GM19025 (cell line): Measurements from ENCODE around the gene COL6A5.

ENCODE experiments used
- ATAC-seq: cut with Tn5 transposase; IDR thresholded peaks from one replicate; pipeline ENCODE4 v1.9.1; 2021; ENCODE audit warnings: mild to moderate bottlenecking, low read depth, moderate library complexity; ENCODE audit not compliant: unreplicated experiment

Gene COL6A5

DNA sequence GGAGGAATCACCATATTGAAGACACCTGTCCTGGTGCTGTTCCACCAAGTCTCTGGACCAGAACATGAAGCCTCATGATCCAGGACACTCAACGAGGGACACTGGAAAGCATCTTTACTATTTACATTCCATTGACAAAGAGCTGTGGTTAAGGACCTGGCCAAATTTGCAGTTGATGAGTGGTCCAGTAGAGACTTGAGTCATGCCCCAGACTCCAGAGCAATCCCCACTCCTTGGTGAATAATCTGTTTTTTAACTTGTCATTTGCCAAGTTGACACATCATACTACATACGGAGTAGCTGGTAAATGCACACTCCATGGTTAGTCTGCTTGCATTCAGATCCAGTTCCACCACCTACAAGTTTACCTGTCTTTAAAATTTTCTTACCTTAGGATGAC lies 170.3 kb downstream of the COL6A5 start:
- no peak for ATAC-seq

DNA sequence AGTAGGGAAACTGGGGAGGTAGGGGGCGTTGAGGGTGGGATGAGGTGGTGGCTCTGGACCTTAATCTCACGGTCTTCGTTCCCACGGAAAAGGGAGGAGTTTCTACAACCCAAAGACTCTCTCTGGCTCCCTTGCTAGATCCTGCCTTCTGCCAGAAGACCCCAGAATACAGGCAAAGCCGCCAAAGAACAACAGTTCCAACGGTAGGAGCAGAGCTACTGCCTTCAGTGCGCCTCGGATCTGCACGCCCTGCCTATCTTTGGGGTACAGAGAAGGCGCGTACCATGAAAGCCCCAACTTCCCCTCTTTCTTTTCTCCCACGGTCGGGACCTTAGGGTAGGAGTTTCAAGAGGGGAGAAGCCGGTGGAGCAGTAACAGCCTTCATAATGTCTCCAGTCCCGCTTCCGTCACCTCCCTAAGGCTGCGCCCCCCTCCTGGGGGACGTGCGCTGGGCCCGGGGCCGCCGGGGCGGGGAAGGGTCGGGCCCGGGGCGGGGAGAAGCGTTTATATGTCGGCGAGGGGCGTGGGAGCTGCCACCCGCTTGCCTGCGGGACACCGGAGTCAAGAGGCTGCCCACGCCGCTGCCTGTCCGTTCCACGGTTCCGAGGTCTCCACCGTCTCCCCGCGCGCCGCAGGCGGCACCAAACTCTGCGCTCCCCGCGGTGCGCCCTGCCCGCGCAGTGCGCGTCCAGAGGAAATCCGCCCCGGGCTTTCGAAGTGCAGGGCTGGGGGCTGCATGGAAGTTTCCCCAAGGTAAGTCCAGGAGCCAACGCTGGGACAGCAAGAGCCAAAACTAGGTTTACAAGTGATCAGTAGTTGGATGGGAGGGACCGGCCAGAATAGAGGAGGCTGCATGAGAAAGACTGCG lies 171.4 kb downstream of the COL6A5 start, which contains the start of gene COL6A6:
TSS of gene COL6A6 (plus strand) at position 533 of the 868 bp plus-strand sequence. CDS start 43,188 bp downstream, outside the sequence.
- no peak for ATAC-seq

DNA sequence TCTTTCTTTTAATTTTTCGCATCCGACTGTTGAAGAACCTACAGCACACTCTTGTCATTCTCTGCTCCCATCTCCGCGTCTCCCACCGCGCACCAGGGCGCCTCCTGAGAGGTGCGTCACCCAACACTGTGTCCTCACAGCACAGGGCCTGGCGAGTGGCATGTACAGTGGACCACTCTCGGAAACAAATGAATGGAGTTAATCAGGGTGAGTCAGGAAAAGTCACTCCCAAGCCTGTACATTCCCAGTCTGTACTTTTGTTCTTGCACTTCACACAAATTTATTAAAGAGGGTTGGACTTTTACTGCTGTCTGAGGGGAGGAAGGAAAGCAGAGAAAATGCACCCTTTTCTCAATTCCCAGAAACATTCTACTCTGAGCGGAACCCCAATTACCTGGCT lies 172.1 kb downstream of the COL6A5 start:
- ATAC-seq: no peak

DNA sequence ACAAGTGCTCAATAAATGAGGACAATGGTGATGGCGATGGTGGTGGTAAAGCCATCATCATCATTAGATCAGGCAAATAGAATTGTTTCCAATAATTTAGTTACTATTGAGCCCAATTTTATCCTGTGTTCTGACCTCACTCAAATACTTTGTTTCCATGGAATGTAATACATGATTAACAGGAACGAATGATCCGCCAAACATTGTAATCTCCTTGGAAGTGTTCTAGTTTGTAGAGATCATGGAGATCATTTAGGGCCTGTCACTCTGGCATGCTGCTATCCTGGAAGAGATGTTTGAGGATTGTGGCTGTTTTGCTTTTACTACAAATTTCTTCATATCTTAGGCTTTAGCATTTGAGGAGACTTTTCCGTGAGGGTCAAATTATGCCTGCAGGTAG lies 174.3 kb downstream of the COL6A5 start:
- ATAC-seq: no peak

DNA sequence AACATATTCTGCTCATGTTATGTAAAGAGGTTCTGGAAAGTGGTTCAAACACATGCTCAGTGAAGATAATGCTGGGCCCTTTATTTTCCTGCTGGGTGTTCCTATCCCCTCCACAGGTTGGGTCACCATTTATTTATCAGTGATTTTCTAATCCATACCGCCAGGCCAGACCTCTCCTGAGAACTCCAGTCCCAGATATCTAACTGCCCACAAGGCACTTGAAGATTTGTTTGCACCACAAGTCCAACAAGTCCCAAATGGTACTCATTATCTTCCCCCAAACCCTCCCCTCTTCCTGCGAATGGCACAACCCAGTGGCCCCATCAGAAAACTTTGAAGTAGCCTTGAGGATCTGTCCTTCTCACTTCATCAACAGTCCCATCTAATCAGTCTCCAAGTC lies 176.9 kb downstream of the COL6A5 start:
- no peak for ATAC-seq

DNA sequence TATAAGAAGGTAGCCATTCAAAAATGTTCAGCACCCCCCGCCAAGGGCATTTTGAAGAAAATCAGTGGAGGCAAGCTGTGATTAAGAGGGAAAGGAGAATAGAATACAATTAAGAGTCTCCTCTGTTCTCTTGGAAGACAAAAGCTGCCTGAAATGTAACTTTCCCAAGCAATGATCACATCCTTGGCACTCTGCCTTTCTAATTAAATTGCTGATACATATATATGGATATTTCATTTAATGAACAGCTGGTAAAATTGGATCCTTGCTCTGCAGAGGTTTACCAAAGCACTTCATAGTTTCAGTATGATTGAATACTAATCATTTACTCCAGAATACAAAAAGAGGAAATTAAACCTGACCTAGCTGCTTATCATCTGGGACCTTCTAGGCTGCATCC lies 182.0 kb downstream of the COL6A5 start:
- ATAC-seq: no peak

DNA sequence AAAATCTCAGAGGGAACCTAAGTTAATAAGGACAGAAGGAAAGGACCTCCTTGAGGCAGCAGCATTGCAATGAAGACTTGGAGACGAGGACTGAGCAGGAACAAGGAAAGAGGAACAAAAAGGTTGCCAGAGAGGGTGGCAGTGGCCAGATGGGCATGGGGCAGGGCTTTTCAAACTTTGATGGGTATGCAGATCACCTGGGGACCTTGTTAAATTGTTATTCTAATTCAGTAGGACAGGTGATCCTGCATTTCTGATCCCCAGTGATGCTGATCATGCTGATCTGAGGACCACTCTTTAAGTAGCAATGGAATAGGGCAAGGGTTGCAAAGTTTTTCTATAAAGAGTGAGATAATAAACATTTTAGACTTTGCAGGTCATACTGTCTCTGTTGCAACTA lies 182.6 kb downstream of the COL6A5 start:
- ATAC-seq: no peak

DNA sequence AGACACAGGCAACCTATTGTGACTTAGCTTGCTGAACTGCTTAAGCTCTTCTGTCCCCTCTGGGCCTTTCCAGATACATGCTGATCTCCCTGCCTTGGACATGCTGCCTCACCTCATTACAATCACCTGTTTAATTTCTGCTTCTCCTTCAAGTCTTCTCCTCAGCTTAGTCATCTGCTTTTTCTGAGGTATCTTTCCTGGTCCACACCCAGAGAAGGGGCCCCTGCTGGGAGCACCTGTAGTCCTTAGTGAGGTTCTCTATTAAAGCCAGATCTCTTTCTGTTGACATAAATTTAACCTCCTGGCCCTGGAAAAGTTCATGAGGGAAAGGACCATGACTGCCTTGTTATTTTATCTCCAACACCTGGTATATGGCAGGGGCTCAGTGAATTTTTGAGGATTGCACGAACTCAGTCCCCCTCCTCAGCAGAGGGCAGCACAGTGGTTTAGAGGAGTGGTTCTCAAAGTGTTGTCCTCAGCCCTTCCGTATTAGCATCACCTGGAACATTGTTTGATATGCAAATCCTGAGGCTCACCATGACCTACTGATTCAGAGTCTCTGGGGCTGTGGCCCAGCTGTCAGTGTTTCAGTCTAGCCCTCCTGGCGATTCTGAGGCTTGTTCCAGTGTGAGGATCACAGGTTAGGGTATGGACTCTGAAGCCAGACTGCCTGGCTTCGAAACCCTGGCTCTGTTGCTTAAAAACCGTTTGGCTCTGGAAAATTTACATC lies 184.2 kb downstream of the COL6A5 start:
- no peak for ATAC-seq

DNA sequence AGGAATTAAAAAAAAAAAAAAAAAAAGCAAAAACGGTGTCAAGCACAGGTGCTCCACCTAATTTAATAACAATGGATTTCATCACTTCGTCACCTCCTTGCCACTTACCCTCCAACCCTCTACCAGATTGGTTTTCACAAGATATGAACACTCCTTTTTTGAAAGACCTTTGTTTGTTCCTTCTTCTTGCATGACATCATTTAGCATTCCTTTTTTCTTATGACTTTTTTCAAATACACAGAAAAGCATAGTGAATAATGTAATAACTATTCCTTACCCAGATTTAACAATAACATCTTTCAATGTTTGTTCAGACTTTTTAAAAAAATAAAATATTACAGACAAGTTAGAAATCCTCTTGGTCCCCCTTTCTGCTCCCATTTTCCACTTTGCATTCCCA lies 187.8 kb downstream of the COL6A5 start:
- no peak for ATAC-seq
